Measurements from ENCODE around the gene PRPF6.
"Not testable (repeated sequence)": the region's sequence is repeated elsewhere in the genome, so short reads cannot be mapped to it uniquely, and the experiment has no call there.

Gene PRPF6

GRCh38 chr20:63973160-63973479, 7.8 kb upstream of the PRPF6 start:
- no peak overlapping the region for H3K4me3 ChIP-seq
- H3K27ac ChIP-seq, result peak overlapping the region in 1 of 2 donors; percentile 50
- DNase-seq (ENCODE audit: low spot score), result no peak
- no peak for TF ChIP-seq CTCF (IDR thresholded peaks at IDR 0.05)

GRCh38 chr20:63973636-63974401, 7.1 kb upstream of the PRPF6 start:
- peak overlapping the region in 1 of 2 donors; percentile 50 for H3K27ac ChIP-seq

GRCh38 chr20:63974402-63975200, 6.3 kb upstream of the PRPF6 start:
- TF ChIP-seq CTCF (IDR thresholded peaks at IDR 0.05), result no peak
- DNase-seq (ENCODE audit: low spot score), result no peak
- Histone ChIP-seq H3K4me3 (no peak overlapping the region), H3K27ac (no peak overlapping the region)

More at GRCh38 chr20:63973636-63974401, 7.1 kb upstream of the PRPF6 start:
- DNase-seq (ENCODE audit: low spot score), result peak; percentile 90
- peak; percentile 98 for TF ChIP-seq CTCF (IDR thresholded peaks at IDR 0.05)
- peak overlapping the region; percentile 65 for H3K4me3 ChIP-seq

- not testable (repeated sequence) for DNase-seq (ENCODE audit: low spot score); H3K27ac ChIP-seq; H3K4me3 ChIP-seq
Observed at GRCh38 chr20:63976511-63976910, 4.4 kb upstream of the PRPF6 start.

GRCh38 chr20:63976980-63977738, 3.8 kb upstream of the PRPF6 start:
- Histone ChIP-seq H3K27ac (no peak overlapping the region), H3K4me3 (no peak overlapping the region)
- TF ChIP-seq CTCF (IDR thresholded peaks at IDR 0.05), result no peak
- no peak for DNase-seq (ENCODE audit: low spot score)

GRCh38 chr20:63977739-63978276, 3.1 kb upstream of the PRPF6 start:
- DNase-seq (ENCODE audit: low spot score), result no peak
- TF ChIP-seq CTCF (IDR thresholded peaks at IDR 0.05), result no peak
- H3K4me3 ChIP-seq, result no peak overlapping the region
- no peak overlapping the region for H3K27ac ChIP-seq
